ENCODE results near the gene CERT1.
A peak's percentile ranks its signal among the peaks of the same experiment; 100 is the strongest.

Gene CERT1

DNA sequence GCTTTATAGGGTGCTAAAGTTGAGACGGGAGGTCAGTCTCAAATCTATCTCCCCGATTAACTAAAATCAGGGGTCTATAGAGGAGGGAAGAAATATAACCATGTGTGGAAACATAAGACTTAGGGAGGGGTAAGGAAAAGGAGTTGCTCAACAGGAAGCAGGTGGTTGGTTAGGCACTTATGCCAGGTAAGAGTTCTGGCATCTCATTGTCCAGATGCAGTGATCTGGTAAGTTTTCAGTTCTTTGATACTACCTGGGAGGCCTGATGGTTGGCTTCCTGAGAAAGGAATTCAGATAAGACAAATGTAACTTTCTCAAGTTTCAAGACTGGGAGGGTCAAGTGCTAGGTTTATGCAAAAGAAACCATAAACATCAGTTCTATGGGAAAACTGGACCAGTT is 47.7 kb downstream of the CERT1 start:
- H3K27ac ChIP-seq = no peak overlapping the region

DNA sequence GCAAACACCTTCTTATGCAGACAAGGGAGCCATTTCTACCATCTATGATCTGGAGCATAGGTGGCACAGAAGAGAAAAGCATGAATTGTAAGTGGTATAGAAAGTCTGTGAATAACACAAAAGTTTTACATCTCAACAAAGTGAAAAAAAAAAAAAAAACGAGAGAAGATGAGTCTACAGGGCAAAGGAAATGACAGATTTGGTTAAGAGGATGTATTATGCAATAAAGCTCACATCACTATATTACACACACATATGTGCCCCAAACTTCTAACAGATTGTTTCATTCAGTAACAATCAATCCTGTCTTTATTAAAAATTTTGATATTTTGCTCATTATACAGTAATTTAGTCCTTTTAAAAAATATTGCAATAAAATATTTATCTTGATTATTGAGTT is 49.8 kb downstream of the CERT1 start:
- peak overlapping the region; percentile 65; the same call in 1 of the 2 replicates for H3K27ac ChIP-seq
- no peak for TF ChIP-seq CTCF (conservative IDR thresholded peaks at IDR 0.05)

More for the DNA sequence above, 47.7 kb downstream of the CERT1 start:
- no peak for TF ChIP-seq CTCF (conservative IDR thresholded peaks at IDR 0.05)

DNA sequence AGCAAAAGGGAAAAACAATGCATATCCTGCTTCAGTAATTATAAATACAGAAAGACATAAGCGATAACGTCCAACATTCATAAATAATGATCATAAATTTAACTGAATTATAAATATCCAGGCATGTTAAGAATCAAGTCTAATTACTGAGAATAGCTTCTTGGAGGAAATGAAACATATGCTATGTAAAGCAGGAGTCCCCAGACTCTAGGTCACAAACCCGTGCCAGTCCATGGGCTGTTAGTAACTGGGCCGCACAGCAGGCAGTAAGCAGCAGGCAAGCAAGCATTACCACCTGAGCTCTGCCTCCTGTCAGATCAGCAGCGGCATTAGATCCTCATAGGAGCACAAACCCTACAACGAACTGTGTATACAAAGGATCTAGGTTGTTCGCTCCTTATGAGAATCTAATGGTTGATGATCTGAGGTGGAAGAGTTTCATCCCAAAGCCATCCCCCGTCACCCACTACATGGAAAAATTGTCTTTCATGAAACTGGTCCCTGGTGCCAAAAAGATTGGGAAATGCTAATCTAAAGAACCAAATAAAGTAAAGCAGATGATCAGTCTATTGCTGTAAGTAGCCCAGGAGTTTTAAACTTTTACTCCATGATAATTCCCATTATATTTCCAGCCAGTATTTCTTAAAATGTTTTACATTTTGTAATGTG is 50.4 kb downstream of the CERT1 start:
- TF ChIP-seq CTCF (conservative IDR thresholded peaks at IDR 0.05) = no peak
- peak overlapping the region; percentile 65 for H3K27ac ChIP-seq

- TF ChIP-seq CTCF (conservative IDR thresholded peaks at IDR 0.05) = no peak
- peak overlapping the region; percentile 65 for H3K27ac ChIP-seq
Measured at GRCh38 chr5:75460532-75460931, 50.9 kb downstream of the CERT1 start.

DNA sequence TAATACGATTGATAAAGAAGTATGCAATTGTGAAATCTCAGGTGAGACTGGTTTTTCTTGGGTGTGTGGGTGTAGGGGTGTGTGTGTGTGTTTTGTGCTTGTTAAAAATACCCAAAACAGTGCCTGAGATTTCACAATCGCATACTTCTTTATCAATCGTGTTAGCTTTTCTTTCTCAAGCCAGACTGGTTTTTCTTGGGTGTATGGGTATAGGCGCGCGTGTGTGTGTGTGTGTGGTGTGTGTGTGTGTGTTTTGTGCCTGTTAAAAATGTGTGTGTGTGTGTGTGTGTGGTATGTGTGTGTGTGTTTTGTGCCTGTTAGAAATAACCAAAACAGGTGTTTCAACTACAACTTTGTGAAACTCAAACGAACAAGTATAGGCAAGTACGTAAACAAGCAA is 53.7 kb downstream of the CERT1 start:
- no peak for TF ChIP-seq CTCF (conservative IDR thresholded peaks at IDR 0.05)
- H3K27ac ChIP-seq = no peak overlapping the region

DNA sequence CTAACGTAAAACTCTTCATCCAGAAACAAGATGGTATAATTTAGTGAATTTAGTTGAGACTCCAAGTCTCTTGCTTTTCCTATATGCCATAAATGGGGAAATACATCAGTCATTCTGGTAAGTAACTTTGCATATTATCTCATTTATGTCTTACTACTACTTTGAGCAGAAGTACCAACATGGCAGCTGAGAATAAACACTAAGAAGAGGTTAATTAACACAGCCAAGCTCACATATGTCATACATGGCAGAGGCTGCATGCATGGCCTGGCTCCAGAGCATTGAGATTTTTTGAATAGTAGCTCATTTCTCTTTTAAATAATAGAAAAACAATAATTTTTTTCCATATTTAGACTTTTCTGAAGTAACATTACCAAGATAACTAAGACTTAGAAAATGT is 54.3 kb downstream of the CERT1 start:
- TF ChIP-seq CTCF (conservative IDR thresholded peaks at IDR 0.05) = no peak
- no peak overlapping the region for H3K27ac ChIP-seq

GRCh38 chr5:75450069-75450468 is 61.4 kb downstream of the CERT1 start:
- no peak overlapping the region for H3K27ac ChIP-seq
- TF ChIP-seq CTCF (conservative IDR thresholded peaks at IDR 0.05) = no peak

Data from VCaP (cell line).